ENCODE results near the gene ZNF664.
A peak's percentile ranks its signal among the peaks of the same experiment; 100 is the strongest.

ZNF664 gene

DNA sequence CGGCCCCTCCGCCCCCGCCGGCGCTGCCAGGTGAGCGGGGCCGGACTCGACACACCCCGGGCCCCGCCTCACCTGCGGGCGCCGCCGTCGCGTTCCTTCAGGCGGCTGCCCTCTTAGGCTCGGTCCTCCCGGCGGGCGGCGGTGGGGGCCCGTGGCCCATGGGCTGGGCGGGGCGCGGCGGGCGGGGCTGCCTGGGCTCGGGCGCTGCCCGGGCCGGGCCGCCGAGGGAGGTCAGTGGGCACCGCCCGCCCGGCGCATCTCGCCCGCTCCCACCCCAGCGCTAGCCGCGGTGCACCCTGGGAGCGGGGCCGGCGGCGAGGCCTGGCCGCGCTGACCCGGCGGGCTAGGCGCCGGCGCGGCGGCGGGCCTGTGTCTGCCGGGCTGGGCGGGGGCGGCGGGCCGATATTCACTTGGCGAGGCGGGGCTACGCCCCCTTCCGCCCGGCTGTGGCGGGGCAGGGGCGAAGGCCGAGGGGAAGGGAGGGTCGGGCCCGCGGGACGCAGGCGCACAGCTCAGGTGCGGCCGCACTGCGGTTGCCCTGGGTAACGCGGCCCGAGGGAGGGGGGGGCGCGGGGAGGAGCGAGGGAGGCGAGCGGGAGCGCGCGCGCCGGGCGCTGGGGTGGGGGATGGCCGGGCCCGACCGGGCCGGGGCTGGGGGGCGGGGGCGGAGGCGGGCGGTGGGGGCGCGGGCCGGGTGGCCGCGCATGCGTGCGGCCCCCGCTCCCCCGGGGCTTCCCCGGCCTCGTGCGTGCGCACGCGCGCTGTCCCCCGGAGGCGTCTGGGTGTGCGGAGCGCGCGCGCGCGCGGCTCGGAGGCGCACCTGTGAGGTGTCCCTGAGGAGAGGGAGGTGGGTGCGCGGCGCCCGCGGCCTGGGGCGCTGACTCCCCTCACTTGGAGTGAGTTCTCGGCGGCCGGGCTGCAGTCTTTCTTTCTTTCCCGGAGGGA, at the start of gene ZNF664, which contains the start of gene CCDC92:
Gene ZNF664, plus strand, starts transcription at position 759 of the 945 bp plus-strand sequence. CDS start 38,930 bp downstream, outside the sequence.
Gene CCDC92, minus strand, starts transcription at position 375 of the 945 bp plus-strand sequence. CDS start 28,526 bp downstream, outside the sequence.
- peak; percentile 95 for DNase-seq (ENCODE audit: low spot score)

DNA sequence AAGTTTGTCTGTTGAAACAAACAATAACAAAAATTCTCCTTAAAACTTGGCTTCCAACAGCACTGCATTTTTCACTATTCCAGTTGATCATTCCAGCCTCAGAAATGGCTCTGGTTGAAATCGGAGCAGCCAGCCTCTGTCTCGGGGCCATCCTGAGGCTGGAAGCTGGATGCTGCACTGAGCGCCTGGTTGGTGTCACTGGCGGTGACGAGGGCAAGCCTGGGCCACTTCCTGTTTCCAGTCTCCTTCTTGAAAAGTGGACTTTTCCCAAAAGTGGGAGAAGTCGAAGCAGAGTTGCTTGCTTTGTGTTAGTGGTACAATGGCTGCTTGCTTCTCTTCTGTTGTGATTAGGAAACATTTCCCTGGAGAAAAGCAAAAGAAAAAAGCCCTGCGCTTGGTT, 49.1 kb upstream of the ZNF664 start:
- DNase-seq (ENCODE audit: low spot score): no peak

DNA sequence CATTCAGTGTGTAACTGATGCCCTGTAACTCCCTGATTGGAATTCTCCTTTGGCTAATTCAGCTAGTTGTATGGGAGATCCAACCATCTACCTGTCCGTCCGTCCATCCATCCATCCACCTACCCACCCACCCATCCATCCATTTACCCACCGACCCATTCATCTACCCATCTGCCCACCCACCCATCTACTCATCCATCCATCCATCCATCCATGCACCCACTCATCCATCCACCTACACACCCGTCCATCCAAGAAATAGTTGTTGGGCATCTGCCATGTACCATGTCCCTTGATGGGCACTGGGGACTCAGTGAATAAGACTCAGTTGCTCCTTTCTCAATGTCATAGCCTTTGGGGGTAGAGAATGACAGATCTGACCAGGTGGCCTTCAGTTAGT, 48.5 kb upstream of the ZNF664 start:
- no peak for DNase-seq (ENCODE audit: low spot score)

DNA sequence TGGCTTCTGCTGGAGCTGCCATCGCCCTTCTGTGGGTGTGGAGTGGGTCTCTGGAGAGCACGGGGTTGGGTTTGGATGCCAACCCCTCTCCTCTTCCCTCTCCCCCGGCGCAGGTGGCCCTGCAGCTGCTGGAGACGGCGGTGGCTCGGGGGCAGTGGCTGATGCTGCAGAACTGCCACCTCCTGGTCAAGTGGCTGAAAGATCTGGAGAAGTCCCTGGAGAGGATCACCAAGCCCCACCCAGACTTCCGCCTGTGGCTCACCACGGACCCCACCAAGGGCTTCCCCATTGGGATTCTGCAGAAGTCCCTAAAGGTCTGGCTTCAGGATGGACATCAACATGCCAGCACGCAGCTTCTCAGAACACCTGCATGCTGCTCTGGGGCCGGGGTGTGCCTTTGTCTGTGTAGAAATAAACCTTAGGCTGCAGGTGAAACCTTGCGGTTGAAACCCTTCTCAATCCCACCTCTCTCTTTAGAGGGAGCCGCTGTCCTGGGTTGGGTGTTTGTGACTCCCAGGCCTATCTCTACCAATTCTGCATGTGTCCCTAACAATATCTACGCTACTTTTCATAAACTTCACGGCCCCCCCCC, 44.6 kb upstream of the ZNF664 start:
- DNase-seq (ENCODE audit: low spot score): no peak

DNA sequence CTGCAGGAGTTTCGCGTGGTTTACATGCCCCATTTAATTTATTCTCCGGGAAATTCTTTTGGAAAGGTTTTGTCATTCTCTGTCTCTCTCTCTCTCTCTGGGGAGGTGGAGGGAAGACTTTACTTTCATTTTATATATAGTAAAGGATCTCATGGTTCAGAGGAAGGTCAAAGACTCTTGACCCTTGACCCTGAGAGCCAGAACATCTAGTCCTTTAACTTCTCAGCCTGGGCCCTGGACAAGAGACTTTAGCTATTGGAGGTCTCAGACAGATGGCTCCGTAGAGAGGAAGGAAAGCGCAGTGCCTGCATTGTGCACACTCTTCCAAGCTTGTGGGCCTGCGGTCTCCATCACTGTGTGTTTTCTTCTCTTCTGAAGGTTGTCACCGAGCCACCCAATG, 44.1 kb upstream of the ZNF664 start:
- no peak for DNase-seq (ENCODE audit: low spot score)

DNA sequence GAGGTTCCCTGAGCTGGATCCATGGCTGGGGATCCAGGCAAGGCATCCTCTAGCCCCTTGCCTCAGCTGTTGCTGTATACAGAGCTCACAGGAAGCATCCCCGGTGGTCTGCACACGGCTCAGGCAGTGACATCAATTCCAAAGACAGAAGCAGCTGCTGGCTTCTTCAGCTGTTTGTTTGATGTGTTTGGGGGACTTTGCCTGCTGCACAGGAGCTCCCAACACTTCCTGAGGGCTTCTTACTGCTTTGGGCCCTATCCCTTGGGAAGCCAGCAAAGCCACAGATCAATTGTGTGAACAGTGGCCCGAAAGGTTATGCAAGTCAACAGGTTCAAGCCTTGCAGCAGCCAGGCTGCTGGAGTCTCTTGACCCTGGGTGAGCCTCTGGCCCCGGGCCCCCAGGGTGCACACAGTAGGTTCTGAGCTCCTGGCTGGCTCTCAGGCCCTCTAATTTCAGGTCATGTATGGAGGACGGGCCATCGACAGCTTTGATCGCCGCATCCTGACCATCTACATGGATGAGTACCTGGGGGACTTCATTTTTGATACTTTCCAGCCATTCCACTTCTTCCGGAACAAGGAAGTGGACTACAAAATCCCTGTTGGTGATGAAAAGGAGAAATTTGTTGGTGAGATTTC, 43.0 kb upstream of the ZNF664 start:
- no peak for DNase-seq (ENCODE audit: low spot score)

DNA sequence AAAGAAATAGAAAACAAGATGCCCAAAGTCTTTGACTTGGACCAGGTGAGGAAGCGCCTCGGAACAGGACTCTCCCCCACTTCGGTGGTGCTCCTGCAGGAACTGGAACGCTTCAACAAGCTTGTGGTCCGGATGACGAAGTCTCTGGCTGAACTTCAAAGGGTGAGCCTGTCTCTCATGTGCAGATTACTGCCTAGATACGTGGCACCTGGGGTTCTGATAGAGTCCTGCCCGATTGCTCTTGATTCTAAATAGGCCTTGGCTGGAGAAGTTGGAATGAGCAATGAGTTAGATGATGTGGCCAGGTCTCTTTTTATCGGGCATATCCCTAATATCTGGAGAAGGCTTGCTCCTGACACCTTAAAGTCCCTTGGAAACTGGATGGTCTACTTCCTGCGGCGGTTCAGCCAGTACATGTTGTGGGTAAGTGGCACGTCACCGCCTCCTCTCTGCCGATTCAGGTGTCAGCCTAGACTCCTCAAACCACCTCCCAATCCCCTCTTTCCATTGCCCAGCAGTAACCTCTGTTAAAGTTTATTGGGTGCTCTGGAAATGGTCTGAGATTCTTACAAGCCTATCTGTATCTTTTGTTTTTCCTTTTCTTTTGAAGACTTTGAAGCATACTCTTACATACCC, 41.2 kb upstream of the ZNF664 start:
- DNase-seq (ENCODE audit: low spot score): no peak

DNA sequence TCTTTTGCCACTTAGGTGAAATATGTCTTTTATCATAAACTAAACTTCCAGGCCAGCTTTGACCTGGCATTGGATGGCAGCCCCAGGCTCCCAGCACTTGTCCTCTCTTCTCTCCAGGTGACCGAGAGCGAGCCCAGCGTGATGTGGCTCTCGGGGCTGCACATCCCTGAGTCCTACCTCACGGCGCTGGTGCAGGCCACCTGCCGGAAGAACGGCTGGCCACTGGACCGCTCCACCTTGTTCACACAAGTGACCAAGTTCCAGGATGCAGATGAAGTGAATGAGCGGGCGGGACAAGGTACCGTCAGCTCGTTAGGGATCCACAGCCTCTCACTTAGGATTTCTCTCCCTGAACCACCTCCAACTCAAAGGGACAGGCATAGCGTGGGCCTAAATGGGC, 39.8 kb upstream of the ZNF664 start:
- DNase-seq (ENCODE audit: low spot score): no peak

DNA sequence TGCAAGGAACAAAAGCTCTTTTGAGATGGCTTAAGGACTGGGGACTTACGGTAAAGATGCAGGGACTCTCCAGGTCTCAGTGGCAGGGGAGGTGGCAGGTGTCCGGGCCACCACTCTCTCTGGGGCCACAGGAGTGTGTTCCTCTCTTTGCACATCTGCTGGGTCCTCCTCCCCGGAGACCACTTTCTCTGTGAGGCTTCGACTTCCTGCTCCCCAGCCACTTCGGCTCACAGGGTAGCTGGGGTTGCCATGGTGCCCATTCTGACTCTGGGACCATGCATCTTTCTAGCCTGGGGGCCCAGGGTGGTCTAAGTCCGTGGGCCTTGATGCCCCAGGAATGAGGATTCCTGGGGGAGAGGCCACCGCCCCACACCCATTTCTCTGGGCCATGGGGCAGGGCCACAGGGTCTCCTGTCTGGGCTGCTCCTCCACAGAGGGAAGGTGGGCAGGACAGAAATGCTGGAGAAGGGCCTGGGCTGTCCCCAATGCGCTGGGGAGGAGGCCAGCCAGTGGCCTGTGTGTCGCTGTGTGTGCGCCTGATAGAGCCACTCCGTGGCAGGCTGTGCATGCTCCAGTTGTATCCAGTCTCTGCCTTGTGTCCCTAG, 38.9 kb upstream of the ZNF664 start:
- DNase-seq (ENCODE audit: low spot score): no peak

DNA sequence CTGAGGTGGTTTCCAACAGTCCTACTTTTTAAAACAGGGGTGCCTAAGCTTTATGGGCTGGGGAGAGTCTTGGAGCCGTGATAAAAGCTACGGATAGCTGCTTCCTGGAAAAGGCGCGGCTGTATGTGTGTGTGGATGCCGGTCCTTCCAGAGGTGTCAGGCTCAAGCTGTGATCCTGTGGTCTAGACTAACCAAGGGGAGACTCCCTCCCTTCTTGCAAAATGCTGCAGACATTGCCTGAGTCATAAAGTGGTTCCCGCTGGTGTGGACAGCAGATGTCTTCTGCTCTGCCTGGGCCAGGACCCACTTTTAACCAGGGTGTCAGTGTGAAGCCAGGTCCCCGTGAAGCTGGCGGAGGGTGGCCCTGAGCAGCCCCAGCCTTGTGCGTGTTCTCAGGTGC, 38.2 kb upstream of the ZNF664 start:
- DNase-seq (ENCODE audit: low spot score): no peak

DNA sequence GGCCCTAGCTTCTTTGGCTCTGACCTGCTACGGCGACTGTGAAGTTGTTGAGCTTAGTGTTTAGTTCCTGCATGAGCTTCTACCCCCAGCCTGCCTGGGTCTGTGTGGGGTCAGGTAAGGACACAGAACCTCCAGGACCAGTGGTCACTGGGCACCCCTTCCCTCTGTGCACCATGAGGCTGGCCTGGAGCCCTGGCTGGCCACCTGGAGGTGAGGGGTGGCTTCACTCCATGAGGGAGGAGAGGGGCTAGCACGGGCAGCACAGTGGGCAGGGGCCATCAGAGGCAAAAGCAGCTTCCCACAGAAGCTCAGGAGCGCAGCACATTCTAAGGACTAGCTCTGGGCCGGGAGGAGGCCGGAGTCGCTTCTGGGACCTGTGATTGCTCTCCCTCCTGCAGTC, 37.1 kb upstream of the ZNF664 start:
- no peak for DNase-seq (ENCODE audit: low spot score)

DNA sequence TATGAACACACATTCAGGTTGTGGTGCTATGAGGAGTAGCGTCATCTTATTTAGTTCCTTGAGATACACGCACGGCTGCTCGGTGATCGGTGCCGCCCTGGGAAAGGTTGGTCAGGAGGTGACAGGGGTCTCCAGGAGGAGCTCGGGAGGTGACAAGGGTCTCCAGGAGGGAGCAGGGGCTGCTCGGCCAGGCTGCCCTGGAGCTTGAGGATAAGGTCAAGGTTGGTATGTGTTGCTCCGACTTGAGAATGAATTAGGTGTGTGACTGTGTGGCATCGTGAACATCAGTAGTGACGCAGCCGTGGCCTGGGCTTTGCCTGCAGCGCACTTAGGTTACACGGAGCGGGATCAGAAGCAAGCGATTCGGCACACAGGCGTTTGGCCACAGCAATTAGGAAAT, 36.5 kb upstream of the ZNF664 start:
- no peak for DNase-seq (ENCODE audit: low spot score)

DNA sequence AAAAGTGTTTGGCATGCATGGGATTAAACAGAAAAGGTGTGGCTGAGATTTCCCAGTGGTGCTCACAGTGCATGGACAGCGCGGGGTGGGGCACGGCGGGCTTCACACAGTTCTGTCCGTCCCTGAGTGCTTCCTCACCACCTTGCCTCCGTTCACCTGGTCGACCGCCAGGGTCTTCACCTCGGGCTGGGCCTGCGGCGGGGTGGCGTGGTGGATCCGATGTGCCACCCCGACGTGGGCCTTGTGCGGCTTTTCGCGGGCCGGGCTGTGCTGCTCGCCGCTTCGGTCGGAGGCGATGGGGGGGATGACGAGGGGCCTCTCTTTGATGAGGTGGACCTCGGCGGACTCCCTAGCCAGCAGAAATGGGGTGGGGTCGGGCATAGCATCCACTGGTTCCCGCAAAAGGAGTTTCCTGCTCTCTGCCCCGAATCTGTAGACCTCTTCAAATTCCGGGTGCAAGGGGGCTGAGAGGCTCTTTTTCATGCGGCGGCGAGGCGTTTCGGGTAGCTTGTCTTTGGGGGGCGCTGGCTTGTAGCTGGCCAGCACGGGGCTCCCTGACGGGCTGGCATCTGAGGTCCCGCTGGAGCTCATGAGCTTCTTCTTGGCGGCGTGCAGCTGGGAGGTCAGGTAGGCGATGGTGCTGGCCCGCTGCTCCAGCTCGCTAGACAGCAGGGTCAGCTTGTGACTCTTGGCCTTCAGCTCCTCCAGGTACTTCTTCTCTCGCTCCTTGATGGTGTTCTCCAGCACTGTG, 35.9 kb upstream of the ZNF664 start:
- DNase-seq (ENCODE audit: low spot score): no peak

DNA sequence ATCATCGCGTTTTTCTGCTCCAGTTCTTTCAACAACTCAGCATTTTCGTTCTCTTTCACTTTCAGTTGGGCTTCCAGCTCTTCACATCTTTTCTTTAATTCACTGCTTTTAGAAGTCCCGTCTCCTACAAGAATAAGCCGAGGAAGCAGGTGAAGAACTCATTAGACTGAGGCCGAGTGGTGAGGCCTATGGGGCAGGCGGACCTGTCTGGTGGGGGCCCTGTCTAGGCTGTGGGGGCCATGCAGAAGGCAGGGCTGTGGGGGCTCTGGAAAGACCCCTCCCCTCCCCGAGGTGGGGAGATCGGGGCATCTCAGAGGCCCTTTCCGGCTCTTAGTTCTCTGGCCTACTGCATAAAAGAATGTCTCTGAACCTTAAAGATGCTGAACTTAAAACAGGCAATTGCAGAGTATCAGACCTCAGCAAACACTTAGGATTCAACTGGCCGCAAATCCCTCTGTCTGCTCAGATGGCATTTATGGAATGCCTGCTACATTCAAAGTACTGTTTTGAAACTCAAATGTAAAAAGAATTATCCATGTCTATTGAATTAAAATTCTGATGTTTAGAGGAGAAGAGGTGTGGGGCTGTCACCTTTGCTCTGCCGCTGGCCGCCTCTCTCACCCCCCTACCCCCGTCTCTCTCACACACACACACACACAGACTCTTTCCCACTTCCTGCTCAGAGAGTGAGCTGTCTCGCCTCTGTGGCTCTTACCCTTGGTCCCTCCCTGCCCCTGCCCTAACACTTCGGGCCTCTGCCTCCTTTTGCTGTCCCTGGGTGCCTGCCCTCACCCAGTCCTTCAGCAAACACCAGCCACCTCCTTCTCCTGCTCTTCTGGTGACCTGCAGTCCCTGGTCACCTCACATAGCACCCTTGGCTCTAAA, 35.1 kb upstream of the ZNF664 start:
- DNase-seq (ENCODE audit: low spot score): no peak

DNA sequence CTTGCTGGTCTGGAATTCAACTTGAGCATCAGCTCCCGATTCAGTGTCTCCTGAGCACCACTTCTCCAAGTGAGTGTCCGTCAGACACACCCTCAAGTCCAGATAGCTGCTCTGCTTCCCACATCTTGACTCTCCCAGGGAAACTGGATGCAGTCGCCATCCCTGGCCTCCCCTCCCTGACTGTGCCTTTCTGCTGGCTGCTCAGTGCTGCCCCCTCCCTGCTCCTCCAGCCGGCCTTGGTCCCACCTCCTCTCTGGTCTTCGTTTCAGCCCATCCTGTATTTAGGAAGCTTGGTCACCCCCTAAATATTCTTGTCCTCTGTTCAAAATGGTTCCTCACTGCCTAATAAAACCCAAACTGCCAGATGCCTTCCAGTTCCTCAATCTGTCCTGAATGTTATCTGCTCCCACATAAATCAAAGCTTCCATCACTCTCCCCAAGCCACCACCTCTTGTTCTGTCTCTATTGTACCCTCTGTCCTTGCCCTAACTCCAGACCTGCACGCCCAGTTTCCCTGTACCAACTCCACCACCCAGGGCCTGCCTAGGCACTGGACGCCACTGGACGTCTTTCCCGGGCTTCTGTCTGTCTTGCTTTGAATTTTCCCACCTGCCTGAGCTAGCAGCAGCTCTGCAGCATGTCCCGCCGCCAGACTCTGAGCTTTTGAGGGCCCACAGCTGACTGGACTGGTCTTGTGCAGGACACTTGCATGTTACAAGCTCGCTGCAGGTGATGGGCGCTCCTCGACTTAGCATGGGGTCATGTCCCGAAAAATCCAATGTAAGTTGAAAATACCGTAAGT, 34.1 kb upstream of the ZNF664 start:
- peak; percentile 77 for DNase-seq (ENCODE audit: low spot score)

DNA sequence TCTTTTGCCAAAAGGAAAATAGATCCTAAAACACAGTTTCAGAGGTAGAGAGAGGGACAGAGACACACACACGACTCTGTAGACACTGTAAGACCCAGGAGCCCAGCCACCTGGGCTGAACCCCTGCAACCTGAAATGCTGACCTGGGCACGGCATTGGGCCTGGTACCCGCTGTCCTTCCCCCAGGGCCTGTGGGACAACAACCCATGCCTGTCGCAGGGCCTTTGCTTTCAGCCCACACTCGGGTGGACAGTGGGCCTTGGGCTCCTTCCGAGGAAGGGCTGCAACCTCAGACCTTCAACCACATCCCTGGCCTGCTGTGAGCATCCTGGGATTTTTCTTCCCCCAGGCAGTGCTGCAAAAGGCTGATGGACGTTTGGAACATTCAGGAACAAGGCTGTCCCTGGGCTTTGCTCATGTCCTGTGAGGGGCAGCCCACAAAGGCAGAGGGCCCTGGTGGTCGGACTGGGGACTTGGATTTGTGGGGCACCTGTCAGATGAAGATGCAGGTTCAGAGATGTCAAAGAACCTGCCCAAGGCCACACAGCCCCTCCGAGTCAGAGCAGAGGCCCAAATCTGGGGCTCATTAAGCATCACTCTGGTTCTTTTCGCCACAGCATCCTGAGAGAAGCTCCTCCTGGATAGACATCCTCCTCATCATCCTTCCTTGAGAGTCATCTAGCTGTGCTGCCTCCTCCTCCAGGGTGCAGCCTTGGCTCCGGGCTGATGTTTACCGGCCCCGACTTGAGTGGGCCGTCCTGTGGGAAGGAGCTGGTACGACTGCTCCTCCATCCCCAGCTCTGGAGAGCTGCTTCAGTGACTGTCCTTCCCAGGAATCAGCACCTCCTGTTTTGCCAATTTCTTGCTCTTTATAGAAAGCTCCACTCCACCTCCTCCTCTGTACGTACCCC, 33.0 kb upstream of the ZNF664 start:
- DNase-seq (ENCODE audit: low spot score): no peak

DNA sequence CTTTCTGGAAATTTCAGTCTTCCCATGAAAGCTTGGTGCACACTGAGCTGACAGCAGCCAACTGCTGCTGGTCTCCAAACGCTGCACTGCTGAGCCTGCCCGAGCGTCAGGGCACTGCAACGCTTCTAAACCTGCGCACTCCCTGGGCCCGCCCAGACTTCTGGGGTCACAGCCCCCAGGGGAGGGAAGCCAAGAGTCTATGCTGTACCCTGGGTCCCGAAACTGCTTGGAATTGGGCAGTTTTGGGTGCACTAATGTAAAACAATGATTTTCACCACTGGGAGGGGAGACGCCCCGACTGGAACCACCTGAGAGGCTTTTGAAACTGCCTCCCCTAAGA, 32.4 kb upstream of the ZNF664 start:
- DNase-seq (ENCODE audit: low spot score): no peak

DNA sequence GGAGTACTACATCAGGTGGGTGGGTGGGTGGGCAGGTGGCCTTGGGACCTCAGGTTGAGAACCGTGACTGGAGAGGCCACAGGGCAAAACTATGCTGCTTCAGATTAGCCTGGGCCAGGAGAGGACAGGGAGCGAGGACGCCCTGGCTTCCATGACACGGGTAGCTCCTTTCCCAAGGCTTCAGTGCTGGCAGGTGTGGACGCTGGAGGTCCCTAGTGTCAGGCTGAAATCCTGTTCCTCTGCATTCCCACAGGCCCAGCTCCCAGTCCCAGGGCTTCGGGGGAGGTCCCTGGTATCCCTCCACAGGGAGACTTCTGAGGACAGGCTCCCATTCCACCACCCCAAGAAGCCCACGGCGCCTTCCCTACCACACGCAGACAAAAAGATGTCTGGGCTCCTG, 32.0 kb upstream of the ZNF664 start:
- no peak for DNase-seq (ENCODE audit: low spot score)
